ENCODE results near the gene GPS1. TPM values are rescaled to one million over a fixed set of nuclear protein-coding genes. Genes with fewer than 3 reads are reported as not detected.
A peak's percentile ranks its signal among the peaks of the same experiment; 100 is the strongest.

Gene GPS1
- total and polyA plus RNA-seq, 2 of the 4 experiments (the other 2 are of a cell fraction), result 157 to 181 TPM

GRCh38 chr17:82019690-82020571 lies 31.8 kb upstream of the GPS1 start:
- no peak for TF ChIP-seq CHD1 (IDR thresholded peaks at IDR 0.05; ENCODE audit: low read depth, low read length)
- no peak for TF ChIP-seq FOS (IDR thresholded peaks at IDR 0.05; ENCODE audit: low read depth, low read length)
- no peak for TF ChIP-seq ELK1 (IDR thresholded peaks at IDR 0.05; ENCODE audit: borderline replicate concordance, low read depth, low read length)
- TF ChIP-seq CEBPB (IDR thresholded peaks at IDR 0.05; ENCODE audit: low read depth, low read length), result no peak
- TF ChIP-seq NFE2L2 (IDR thresholded peaks at IDR 0.05; ENCODE audit: low read depth, low read length), result no peak
- TF ChIP-seq RFX5 (IDR thresholded peaks at IDR 0.05; ENCODE audit: low read depth, low read length), result no peak
- TF ChIP-seq CTCF (conservative IDR thresholded peaks at IDR 0.05; ENCODE audit: low read depth, low read length), result peak; percentile 64
- TF ChIP-seq USF2 (IDR thresholded peaks at IDR 0.05; ENCODE audit: low read depth, low read length), result no peak
- no peak for TF ChIP-seq BHLHE40 (IDR thresholded peaks at IDR 0.05; ENCODE audit: low read depth, low read length)
- TF ChIP-seq MXI1 (IDR thresholded peaks at IDR 0.05; ENCODE audit: borderline replicate concordance, low read depth, low read length), result no peak
- no peak for TF ChIP-seq MAFK (IDR thresholded peaks at IDR 0.05; ENCODE audit: low read depth, low read length)
- TF ChIP-seq MAZ (IDR thresholded peaks at IDR 0.05; ENCODE audit: borderline replicate concordance, low read depth, low read length), result no peak
- peak; percentile 41 for TF ChIP-seq SMC3 (IDR thresholded peaks at IDR 0.05; ENCODE audit: low read depth, low read length)
- peak; percentile 49 for TF ChIP-seq RAD21 (IDR thresholded peaks at IDR 0.05; ENCODE audit: low read length)
- Histone ChIP-seq H3K9ac (ENCODE audit: low read depth, low read length) (no peak overlapping the region), H4K8ac (ENCODE audit: low read depth in 2 of 2, low read length in 2 of 2) (no peak overlapping the region), H2BK120ac (ENCODE audit: low read depth, low read length) (no peak overlapping the region), H3K4me1 (ENCODE audit: control insufficient read depth, insufficient read depth, low read length) (peaks cover 13% of the 10 kb centered on the region), H4K20me1 (ENCODE audit: insufficient read depth, low read length) (peaks cover 24% of the 10 kb centered on the region), H4K91ac (ENCODE audit: insufficient read depth, low read depth, low read length) (no peak overlapping the region), H2BK20ac (ENCODE audit: low read depth, low read length) (no peak overlapping the region), H3K14ac (replicated peaks; ENCODE audit: low read depth, low read length) (no peak overlapping the region), H3K36me3 (ENCODE audit: control insufficient read depth, insufficient read depth, low read length) (peaks cover 6% of the 10 kb centered on the region; the same call in 1 of the 2 replicates), H3K56ac (ENCODE audit: extremely low read depth, insufficient read depth, low read length) (no peak overlapping the region), H2AK9ac (replicated peaks; ENCODE audit: low read depth, low read length, poor library complexity) (peak overlapping the region; percentile 67), H3K79me1 (ENCODE audit: low read depth in 1 of 2, low read length in 2 of 2) (peaks cover 12 to 46% of the 10 kb centered on the region in 2 experiments), H3K4me2 (ENCODE audit: low read depth, low read length) (no peak overlapping the region), H4K5ac (ENCODE audit: low read depth, low read length) (no peak overlapping the region), H3K4me3 (ENCODE audit: insufficient read depth, low read depth, low read length) (no peak overlapping the region), H2BK15ac (ENCODE audit: low read depth, low read length) (no peak overlapping the region), H3K9me1 (ENCODE audit: insufficient read depth, low read length) (no peaks in the 10 kb centered on the region), H2AFZ (replicated peaks; ENCODE audit: low read length, poor library complexity) (no peak overlapping the region), H3K27me3 (ENCODE audit: control insufficient read depth, insufficient read depth, low read length) (no peaks in the 10 kb centered on the region), H3K23ac (ENCODE audit: low read depth, low read length) (no peak overlapping the region), H3K9me3 (ENCODE audit: control insufficient read depth, insufficient read depth, low read length) (no peaks in the 10 kb centered on the region), H3K18ac (ENCODE audit: low read depth, low read length) (no peak overlapping the region), H2BK5ac (ENCODE audit: low read depth, low read length, poor library complexity, severe bottlenecking) (no peak overlapping the region), H3K4ac (ENCODE audit: low read depth, low read length) (no peak overlapping the region), H3K27ac (ENCODE audit: insufficient read depth, low read length) (no peak overlapping the region), H2AK5ac (ENCODE audit: low read depth, low read length) (peak overlapping the region; percentile 33; the same call in 1 of the 2 replicates)
- in situ Hi-C loops (cut with MboI; ENCODE audit: low sequenced_read_pairs) (loop anchor here (5.0 kb wide), 1 partner anchor 53 kb away; no protein-coding TSS in a partner anchor), dilution Hi-C loops (cut with HindIII; ENCODE audit: low sequenced_read_pairs, unreplicated experiment) (no loop called here), intact Hi-C loops (cut with micrococcal nuclease) (no loop called here)
- no peak for ATAC-seq (ENCODE audit: low read depth)
- peak; percentile 21 for DNase-seq
- 73% methylated on average over 20 of the region's 34 CpGs; no CpG with 5 or more reads in 1 of the 2 experiments for WGBS, 2 experiments (ENCODE audit: extremely low coverage in 2 of 2, insufficient read length in 1 of 2)
- ChIA-PET POLR2A (ENCODE audit: unreplicated experiment) (no interaction called here), CTCF (interaction anchor here (0.5 to 3.6 kb wide), 8 partner anchors 15 to 211 kb away, joined by 3 to 17 read pairs (median 3); partner anchors contain the start of genes DCXR and NOTUM)
- BruUV-seq (replicated peaks), result no TSS peak

Measured in IMR-90 (cell line).